GM12872 (cell line): ENCODE data around the gene ARPC2.
A peak's percentile ranks its signal among the peaks of the same experiment; 100 is the strongest.

Experiments
- CTCF ChIP-seq: IDR thresholded peaks from 3 replicates; pipeline ENCODE4 v1.5.1; 2011; ENCODE audit warnings: low read depth, mild to moderate bottlenecking, low read length, moderate library complexity; ENCODE audit not compliant: insufficient read depth

ARPC2 gene

DNA sequence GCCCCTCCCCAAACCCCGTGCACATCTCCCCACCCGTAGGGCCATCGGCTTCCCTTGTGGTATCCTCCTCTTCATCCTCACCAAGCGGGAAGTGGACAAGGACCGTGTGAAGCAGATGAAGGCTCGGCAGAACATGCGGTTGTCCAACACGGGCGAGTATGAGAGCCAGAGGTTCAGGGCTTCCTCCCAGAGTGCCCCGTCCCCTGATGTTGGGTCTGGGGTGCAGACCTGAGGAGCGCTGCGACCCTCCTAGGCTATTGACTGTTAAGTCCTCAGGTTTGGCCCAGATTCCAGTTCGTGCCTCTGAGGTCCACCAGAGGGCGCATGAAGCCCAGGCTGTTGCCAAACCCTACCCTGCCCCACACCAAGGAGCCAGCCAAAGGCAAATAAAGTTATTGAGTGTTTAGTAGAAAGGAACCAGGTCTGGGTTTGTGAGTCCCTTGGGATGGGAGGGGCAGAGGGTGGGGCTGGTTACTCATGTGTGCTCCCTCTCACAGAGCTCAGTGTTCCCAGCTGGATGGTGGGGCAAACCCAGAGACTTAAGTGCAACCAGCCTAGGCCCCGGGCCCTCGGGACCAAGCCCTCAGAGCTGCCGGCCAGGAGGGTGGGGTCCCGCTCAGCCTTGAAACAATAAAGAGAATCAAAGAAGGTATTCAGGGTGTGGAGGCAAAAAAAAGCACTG is 55.7 kb downstream of the ARPC2 start:
- peak; percentile 95 for TF ChIP-seq CTCF

DNA sequence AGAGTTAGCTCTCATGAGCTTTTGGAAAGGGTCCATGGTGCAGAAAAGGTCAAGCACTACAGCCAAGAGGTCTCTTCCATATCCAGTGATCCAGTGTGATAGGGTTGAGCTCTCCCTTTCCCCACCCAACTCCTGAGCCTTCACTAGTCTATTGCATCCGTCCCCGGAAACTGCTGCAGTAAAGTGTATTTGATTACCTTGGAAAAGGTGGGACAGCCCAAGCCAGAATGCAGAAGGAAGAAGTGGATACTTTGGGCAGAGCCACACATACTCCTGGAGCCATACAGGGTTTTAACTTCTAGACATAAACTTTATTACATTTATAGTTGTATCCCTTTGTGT is 56.9 kb downstream of the ARPC2 start:
- no peak for TF ChIP-seq CTCF

DNA sequence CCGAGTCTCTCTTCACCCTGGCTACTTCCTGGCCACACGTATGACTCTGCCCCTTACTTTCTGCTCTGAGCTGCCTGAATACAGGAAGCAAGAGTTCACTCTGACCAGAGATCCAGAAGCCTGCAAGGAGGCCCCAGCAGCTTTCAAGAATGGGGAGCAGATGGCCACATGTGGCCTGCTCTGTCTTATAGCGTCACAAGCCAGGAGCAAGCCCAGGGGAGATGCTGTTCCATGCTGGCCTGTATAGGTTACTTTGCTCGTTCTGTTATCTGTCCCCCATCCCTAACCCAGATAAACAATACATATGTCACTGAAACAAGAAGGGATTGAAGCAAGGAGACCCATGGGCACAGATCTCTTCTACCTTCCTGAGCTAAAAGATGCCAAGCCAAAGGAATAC is 57.6 kb downstream of the ARPC2 start:
- TF ChIP-seq CTCF: no peak

GRCh38 chr2:218275371-218276072 is 58.5 kb downstream of the ARPC2 start:
- TF ChIP-seq CTCF: no peak

GRCh38 chr2:218276986-218277755 is 60.2 kb downstream of the ARPC2 start:
- no peak for TF ChIP-seq CTCF

- no peak for TF ChIP-seq CTCF
Measured at GRCh38 chr2:218277921-218278320, 60.9 kb downstream of the ARPC2 start.

DNA sequence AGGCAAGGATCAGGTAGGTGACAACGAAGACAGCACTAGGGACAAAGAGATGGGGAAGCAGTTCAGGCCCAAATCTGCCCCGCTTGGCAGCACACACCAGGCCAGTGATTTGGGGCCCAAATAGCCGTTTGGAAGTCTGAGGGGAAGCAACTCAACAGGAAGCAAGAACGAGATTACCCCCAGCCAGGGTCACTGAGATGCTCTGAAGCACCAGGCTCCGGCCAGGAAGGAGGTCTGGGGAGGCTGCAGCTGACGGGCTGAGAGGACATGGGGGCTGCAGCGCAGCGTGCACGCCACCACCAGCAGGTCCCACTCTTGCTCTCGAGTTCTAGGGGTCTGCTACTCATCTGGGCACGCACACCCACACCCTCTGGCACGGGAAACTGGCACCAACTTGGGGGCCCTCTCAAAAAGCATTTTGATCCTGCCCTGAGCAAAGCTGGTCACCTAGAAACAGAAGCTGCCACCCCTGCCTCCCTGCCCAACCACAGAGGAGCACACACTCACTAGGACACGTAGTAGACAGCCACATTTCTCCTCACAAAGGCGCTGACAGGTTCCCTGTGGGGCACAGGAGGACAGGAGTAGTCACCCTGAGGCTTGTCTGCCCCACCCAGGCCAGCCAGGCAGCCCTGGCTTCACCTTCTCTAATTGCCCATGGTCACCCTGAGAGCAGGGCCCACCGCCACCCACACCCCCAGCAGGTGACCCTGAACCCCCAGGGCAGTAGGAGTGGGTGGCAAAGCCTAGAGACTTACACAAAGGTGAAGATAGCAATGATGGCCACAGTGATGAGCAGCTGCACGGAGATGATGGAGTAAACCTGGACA is 61.8 kb downstream of the ARPC2 start:
- TF ChIP-seq CTCF: no peak
